Colonic mucosa (tissue), 4 donors: ENCODE data around the gene CDC42EP4. TPM values are rescaled to one million over a fixed set of nuclear protein-coding genes. Genes with fewer than 3 reads are reported as not detected.

Experiments
- DNase-seq: peaks from one replicate; pipeline ENCODE4 v3.0.0-alpha.2; 2020
- H3K27ac ChIP-seq: fragments of 200-600 bp; one replicate; pipeline ENCODE4 v1.8.0; 2021
- H3K27me3 ChIP-seq: fragments of 200-600 bp; one replicate; pipeline ENCODE4 v1.8.0; 2021
- H3K36me3 ChIP-seq: fragments of 200-600 bp; one replicate; pipeline ENCODE4 v1.8.0; 2021
- H3K4me1 ChIP-seq: fragments of 200-600 bp; one replicate; pipeline ENCODE4 v1.8.0; 2021; ENCODE audit warnings: mild to moderate bottlenecking
- H3K4me3 ChIP-seq: fragments of 200-600 bp; one replicate; pipeline ENCODE4 v1.8.0; 2021
- H3K9ac ChIP-seq, 2 donors: one replicate each; pipeline ENCODE4 v1.7.0; 2013; ENCODE audit warnings: control low read depth in 2 of 2, low read depth in 2 of 2, low read length in 2 of 2
- H3K9me3 ChIP-seq: fragments of 200-600 bp; one replicate; pipeline ENCODE4 v1.8.0; 2021
- CTCF ChIP-seq: fragments of 200-600 bp; IDR thresholded peaks from one replicate; pipeline ENCODE4 v1.8.0; 2022; ENCODE audit warnings: antibody characterized with exemption, mild to moderate bottlenecking
- intact Hi-C: fragments of 100-400 bp; cut with DNase I; formaldehyde crosslinking; loops from one replicate; pipeline ENCODE4 v1.14.1; 2022
- total RNA-seq, 2 donors: library from RNA; stranded (reverse); fragmentation: NEBNext Ultra II Directional in 1 of 2; extraction: Animal tissue kit (Norgen Biotek cat#: 25700) in 1 of 2; gene quantifications; one replicate each; pipeline ENCODE4 v1.2.1, GENCODE V29; 2021
- donor health status: healthy.
- donor health status: DM: no; HTN: no; CAD: no.
- donor health status: DM: no; HTN: no; CAD: no.

CDC42EP4 gene
- total RNA-seq, 2 donors from 2014 or later = 52.8 to 65.3 TPM

DNA sequence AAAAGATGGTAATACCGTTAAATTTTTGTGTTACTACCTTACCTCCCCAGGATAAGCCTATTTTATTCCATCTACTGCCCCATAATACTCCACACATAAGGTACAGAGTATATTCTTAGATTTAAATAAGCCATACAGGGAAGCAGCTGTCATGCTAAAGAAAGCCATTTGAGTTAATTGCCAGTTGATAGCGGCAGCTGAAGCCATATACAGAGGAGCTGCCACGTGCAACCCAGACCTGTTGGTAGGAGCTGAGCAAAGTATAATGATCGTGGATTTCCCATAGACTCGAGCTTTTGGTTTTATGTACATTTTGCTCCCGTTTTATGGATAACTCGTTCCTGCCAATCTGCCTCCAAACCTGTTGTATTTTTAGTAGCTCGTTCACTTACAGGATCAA lies 62.1 kb downstream of the CDC42EP4 start:
- intact Hi-C loops = loop anchor here (5.0 kb wide), 1 partner anchor 522 kb away; no protein-coding TSS in a partner anchor
- TF ChIP-seq CTCF = no peak

DNA sequence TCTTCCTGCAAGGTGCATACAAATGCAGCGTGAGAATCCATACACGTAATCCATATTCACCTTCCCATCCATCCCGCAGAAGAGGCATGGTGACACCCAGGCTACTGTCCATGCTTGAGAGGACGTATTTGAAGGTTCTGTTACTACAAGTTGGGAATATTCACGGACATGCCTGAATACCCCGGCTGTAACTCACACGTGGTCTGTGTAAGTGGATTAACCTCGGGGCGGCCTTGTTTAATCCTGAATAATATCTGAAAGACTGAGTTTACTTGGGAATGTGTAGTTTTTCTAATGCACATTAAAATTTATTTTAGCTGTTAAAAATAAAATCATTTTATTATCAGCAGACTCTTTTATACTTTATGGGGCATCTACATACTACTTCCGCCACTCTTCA lies 63.3 kb downstream of the CDC42EP4 start:
- no peaks in the 10 kb centered on the region for H3K27me3 ChIP-seq
- H3K36me3 ChIP-seq = no peaks in the 10 kb centered on the region
- no peak overlapping the region for H3K9ac ChIP-seq
- no peak for DNase-seq
- H3K4me3 ChIP-seq = no peak overlapping the region
- intact Hi-C loops = loop anchor here (5.0 kb wide), 1 partner anchor 521 kb away; no protein-coding TSS in a partner anchor
- no peaks in the 10 kb centered on the region for H3K9me3 ChIP-seq
- no peak for TF ChIP-seq CTCF
- no peaks in the 10 kb centered on the region for H3K4me1 ChIP-seq
- no peak overlapping the region for H3K27ac ChIP-seq

More for the DNA sequence above, 62.1 kb downstream of the CDC42EP4 start:
- Histone ChIP-seq H3K27me3 (no peaks in the 10 kb centered on the region), H3K4me3 (no peak overlapping the region), H3K9me3 (no peaks in the 10 kb centered on the region), H3K9ac (no peak overlapping the region), H3K36me3 (no peaks in the 10 kb centered on the region), H3K4me1 (no peaks in the 10 kb centered on the region), H3K27ac (no peak overlapping the region)
- no peak for DNase-seq

DNA sequence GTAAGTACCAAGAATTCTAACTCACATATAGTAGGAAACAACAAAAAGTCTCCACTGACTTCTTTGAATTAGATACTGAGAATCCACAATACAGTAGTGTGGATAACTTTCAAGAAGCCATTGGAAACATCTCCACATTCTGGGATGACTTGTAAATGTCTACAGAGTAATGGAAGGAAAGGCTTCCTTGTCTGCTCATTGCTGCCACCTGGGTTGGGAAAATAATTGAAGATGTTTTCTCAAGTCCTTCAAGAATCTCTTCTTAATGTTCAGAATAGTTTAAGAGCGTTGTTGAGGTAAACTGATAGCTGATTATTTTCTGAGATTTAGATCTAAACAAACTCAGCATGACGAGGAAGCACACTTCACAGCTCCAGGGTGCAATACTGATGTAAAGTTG lies 64.1 kb downstream of the CDC42EP4 start:
- intact Hi-C loops = loop anchor here (5.0 kb wide), 1 partner anchor 520 kb away; no protein-coding TSS in a partner anchor
- Histone ChIP-seq H3K36me3 (no peaks in the 10 kb centered on the region), H3K9me3 (no peaks in the 10 kb centered on the region), H3K27me3 (no peaks in the 10 kb centered on the region), H3K27ac (no peak overlapping the region), H3K9ac (no peak overlapping the region), H3K4me1 (no peaks in the 10 kb centered on the region), H3K4me3 (no peak overlapping the region)
- DNase-seq = no peak
- no peak for TF ChIP-seq CTCF

GRCh38 chr17:73240561-73240960 lies 71.2 kb downstream of the CDC42EP4 start:
- Histone ChIP-seq H3K27ac (no peak overlapping the region), H3K4me1 (no peaks in the 10 kb centered on the region), H3K27me3 (no peaks in the 10 kb centered on the region), H3K9ac (no peak overlapping the region), H3K36me3 (peaks cover 7% of the 10 kb centered on the region), H3K4me3 (no peak overlapping the region), H3K9me3 (no peaks in the 10 kb centered on the region)
- no peak for TF ChIP-seq CTCF
- intact Hi-C loops = no loop called here
- DNase-seq = no peak

GRCh38 chr17:73237714-73238113 lies 74.1 kb downstream of the CDC42EP4 start:
- Histone ChIP-seq H3K27me3 (no peaks in the 10 kb centered on the region), H3K9me3 (no peaks in the 10 kb centered on the region), H3K27ac (no peak overlapping the region), H3K4me3 (no peak overlapping the region), H3K4me1 (peaks cover 8% of the 10 kb centered on the region), H3K36me3 (peaks cover 10% of the 10 kb centered on the region), H3K9ac (no peak overlapping the region)
- TF ChIP-seq CTCF = no peak
- DNase-seq = no peak
- intact Hi-C loops = no loop called here
